Gastroesophageal sphincter (tissue), 4 donors: ENCODE data around the gene DFFB. TPM values are rescaled to one million over a fixed set of nuclear protein-coding genes. Genes with fewer than 3 reads are reported as not detected.

ENCODE experiments used
- ATAC-seq: fragments of 150-250 bp; one replicate; pipeline ENCODE4 v1.9.1; 2016; ENCODE audit warnings: mild to moderate bottlenecking, moderate library complexity
- H3K27ac ChIP-seq, 4 donors: fragments of 200-600 bp; sonication (generic) in 3 of 4; 1 replicate in 3 of 4; 2 replicates in 1 of 4; pipeline ENCODE4 v1.5.1; 2016 to 2019
- H3K27me3 ChIP-seq: fragments of 200-600 bp; sonication (generic); one replicate; pipeline ENCODE4 v1.5.1; 2019
- H3K36me3 ChIP-seq, 2 donors: fragments of 200-600 bp; sonication (generic); one replicate each; pipeline ENCODE4 v1.5.1; 2019; ENCODE audit warnings: control low read depth in 1 of 2
- H3K4me1 ChIP-seq, 3 donors: fragments of 200-600 bp; sonication (generic); 1 replicate in 2 of 3; 2 replicates in 1 of 3; pipeline ENCODE4 v1.5.1; 2016 to 2019; ENCODE audit warnings: control low read depth in 2 of 3
- H3K4me3 ChIP-seq, 2 donors: fragments of 200-600 bp; sonication (generic); one replicate each; pipeline ENCODE4 v1.5.1; 2019; ENCODE audit warnings: mild to moderate bottlenecking in 1 of 2, moderate library complexity in 1 of 2
- H3K9me3 ChIP-seq, 3 donors: fragments of 200-600 bp; sonication (generic); one replicate each; pipeline ENCODE4 v1.5.1; 2017 to 2019; ENCODE audit warnings: control low read depth in 2 of 3
- EP300 ChIP-seq: sonication (generic); formaldehyde crosslinking; IDR thresholded peaks from one replicate; pipeline ENCODE4 v1.6.1; 2017; ENCODE audit warnings: antibody characterized with exemption, mild to moderate bottlenecking
- POLR2A ChIP-seq, 2 donors: fragments of 450-650 bp; IDR thresholded peaks; one replicate each; pipeline ENCODE4 v1.6.1; 2017; ENCODE audit warnings: antibody characterized with exemption in 2 of 2, mild to moderate bottlenecking in 2 of 2, moderate library complexity in 1 of 2
- POLR2AphosphoS5 ChIP-seq: sonication (generic); formaldehyde crosslinking; IDR thresholded peaks from one replicate; pipeline ENCODE4 v1.6.1; 2017; ENCODE audit warnings: antibody characterized with exemption
- WGBS, 2 donors: methylation state at CpG; one replicate each; pipeline ENCODE4 v1.1.5; 2018; ENCODE audit warnings: low coverage in 1 of 2; 5-methylcytosine and 5-hydroxymethylcytosine counted together
- total RNA-seq, 4 donors: library from RNA; depleted of rRNA; stranded (reverse); fragments of >200 nt; gene quantifications; one replicate each; pipeline ENCODE4 v1.1.0, GENCODE V29; 2016
- TF ChIP-seq, protein P1 (sequence below), 4 experiments: fragments of 200-600 bp in 2 of 4; fragments of 450-650 bp in 2 of 4; sonication (generic) in 1 of 4; IDR thresholded peaks; one replicate each; pipeline ENCODE4 v1.5.1; 2017 to 2019; ENCODE audit warnings: antibody characterized with exemption in 4 of 4, mild to moderate bottlenecking in 2 of 4, moderate library complexity in 2 of 4

DFFB gene
- total RNA-seq, 4 donors from 2014 or later = 1.9 to 14.6 (median 7.7) TPM

- Histone ChIP-seq H3K4me1 (no peaks in the 10 kb centered on the region), H3K27ac (no peak overlapping the region), H3K27me3 (no peaks in the 10 kb centered on the region), H3K9me3 (no peaks in the 10 kb centered on the region), H3K36me3 (peaks cover 0 to 97% of the 10 kb centered on the region in 2 donors), H3K4me3 (no peak overlapping the region)
- TF ChIP-seq POLR2AphosphoS5 = no peak
- TF ChIP-seq, protein P1, sequence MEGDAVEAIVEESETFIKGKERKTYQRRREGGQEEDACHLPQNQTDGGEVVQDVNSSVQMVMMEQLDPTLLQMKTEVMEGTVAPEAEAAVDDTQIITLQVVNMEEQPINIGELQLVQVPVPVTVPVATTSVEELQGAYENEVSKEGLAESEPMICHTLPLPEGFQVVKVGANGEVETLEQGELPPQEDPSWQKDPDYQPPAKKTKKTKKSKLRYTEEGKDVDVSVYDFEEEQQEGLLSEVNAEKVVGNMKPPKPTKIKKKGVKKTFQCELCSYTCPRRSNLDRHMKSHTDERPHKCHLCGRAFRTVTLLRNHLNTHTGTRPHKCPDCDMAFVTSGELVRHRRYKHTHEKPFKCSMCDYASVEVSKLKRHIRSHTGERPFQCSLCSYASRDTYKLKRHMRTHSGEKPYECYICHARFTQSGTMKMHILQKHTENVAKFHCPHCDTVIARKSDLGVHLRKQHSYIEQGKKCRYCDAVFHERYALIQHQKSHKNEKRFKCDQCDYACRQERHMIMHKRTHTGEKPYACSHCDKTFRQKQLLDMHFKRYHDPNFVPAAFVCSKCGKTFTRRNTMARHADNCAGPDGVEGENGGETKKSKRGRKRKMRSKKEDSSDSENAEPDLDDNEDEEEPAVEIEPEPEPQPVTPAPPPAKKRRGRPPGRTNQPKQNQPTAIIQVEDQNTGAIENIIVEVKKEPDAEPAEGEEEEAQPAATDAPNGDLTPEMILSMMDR (IDR thresholded peaks at IDR 0.05) = no peak
- no peak for TF ChIP-seq EP300
- TF ChIP-seq POLR2A (IDR thresholded peaks at IDR 0.05) = no peak
- ATAC-seq = no peak
- 34 to 54% methylated on average over 6 to 7 of the region's 10 CpGs for WGBS, 2 donors
These were observed 37.5 kb upstream of the DFFB start for GRCh38 chr1:3819771-3820200.

DNA sequence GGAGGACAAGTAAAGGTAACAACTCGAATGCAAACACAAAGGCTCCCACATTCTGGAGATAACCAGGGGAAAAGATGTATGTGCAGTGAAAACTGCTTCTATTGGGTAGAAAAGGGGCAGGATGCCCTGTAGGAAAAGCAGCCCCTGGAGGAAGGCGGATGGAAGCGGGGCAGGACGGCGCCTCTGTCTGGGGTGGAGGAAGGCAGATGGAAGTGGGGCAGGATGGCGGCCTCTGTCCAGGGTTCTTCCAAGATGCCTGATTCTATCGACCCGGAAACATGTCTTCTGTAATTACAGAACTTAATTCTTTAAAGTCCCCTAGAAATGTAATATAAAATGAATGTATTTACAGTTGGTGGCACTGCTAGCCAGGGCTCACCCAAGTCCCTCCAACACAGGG, 37.0 kb upstream of the DFFB start:
- H3K9me3 ChIP-seq = no peaks in the 10 kb centered on the region
- H3K36me3 ChIP-seq = peaks cover 0 to 97% of the 10 kb centered on the region in 2 donors
- H3K4me3 ChIP-seq = no peak overlapping the region
- WGBS, 2 donors = 85 to 90% methylated on average over 8 of the region's 8 CpGs
- H3K27ac ChIP-seq = no peak overlapping the region
- no peak for ATAC-seq
- H3K4me1 ChIP-seq = no peaks in the 10 kb centered on the region
- TF ChIP-seq POLR2A (IDR thresholded peaks at IDR 0.05) (no peak), POLR2AphosphoS5 (no peak), EP300 (no peak)
- TF ChIP-seq, protein P1 (IDR thresholded peaks at IDR 0.05) = no peak
- no peaks in the 10 kb centered on the region for H3K27me3 ChIP-seq

DNA sequence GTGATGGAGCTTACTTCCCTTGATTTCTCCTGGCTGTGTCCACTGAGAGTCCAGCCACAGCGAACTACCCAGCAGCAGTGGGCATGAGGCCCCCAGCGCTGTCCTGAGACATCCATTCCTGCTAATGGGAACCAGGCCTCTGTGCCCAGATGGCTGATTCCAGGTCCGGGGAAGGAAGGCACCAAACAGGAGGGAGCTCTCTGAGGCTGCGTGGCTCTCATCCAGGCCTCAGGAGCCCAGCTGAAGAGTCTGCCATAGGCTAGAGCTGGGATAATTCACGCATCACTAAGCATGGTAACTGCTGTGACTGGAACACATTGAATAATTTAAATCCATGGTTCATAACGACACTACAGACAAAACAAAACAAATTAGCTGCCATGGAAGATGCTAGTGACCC, 36.3 kb upstream of the DFFB start:
- no peaks in the 10 kb centered on the region for H3K27me3 ChIP-seq
- WGBS, 2 donors = 71 to 83% methylated on average over 2 to 5 of the region's 6 CpGs
- H3K36me3 ChIP-seq = peaks cover 0 to 97% of the 10 kb centered on the region in 2 donors
- no peaks in the 10 kb centered on the region for H3K4me1 ChIP-seq
- no peak overlapping the region for H3K27ac ChIP-seq
- no peaks in the 10 kb centered on the region for H3K9me3 ChIP-seq
- TF ChIP-seq POLR2AphosphoS5 = no peak
- TF ChIP-seq EP300 = no peak
- TF ChIP-seq POLR2A (IDR thresholded peaks at IDR 0.05) = no peak
- TF ChIP-seq, protein P1 (IDR thresholded peaks at IDR 0.05) = no peak
- ATAC-seq = no peak
- no peak overlapping the region for H3K4me3 ChIP-seq

DNA sequence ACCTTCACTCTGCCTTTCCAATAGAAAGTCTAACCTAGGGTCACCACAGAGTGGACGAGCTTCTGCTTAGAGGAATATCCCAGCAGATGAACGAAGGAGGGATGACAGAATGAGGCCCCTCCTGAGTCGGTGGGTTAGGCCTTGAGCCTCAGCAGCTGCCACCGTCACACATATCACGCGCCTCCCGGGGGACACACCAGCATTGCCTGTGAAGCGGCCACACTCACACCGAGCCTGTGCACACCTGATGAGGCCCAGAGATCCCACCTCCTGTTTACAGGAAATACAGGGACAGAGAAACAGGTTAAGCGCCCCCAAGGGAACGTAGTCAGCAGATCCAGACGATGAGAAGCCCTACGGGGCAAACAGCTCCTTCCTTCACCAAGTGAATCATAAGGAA, 35.8 kb upstream of the DFFB start:
- TF ChIP-seq, protein P1 (IDR thresholded peaks at IDR 0.05) = no peak
- TF ChIP-seq POLR2AphosphoS5 = no peak
- TF ChIP-seq POLR2A (IDR thresholded peaks at IDR 0.05) = no peak
- no peak for TF ChIP-seq EP300
- ATAC-seq = no peak
- 59 to 70% methylated on average over 5 to 8 of the region's 13 CpGs for WGBS, 2 donors
- no peak overlapping the region for H3K4me3 ChIP-seq
- peaks cover 0 to 97% of the 10 kb centered on the region in 2 donors for H3K36me3 ChIP-seq
- H3K27ac ChIP-seq = no peak overlapping the region
- no peaks in the 10 kb centered on the region for H3K9me3 ChIP-seq
- H3K4me1 ChIP-seq = no peaks in the 10 kb centered on the region
- no peaks in the 10 kb centered on the region for H3K27me3 ChIP-seq

DNA sequence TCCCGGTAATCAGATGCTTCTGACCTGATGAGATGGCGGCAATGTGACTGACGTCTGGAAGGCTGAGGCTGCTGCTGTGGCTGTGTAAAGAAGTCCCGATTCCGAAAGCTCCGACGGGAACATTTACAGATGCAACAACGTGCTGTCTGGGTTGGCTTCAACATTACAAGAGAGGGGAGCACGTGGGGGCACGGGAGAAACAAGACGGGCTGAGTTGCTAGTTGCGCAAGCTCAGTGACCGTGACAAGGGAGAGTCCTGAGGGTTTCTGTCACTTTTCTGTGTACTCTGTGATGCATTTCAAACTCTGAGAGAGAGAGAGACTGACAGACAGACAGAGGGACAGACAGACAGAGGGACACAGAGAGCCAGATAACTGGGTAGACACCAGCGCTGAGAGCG, 35.4 kb upstream of the DFFB start:
- Histone ChIP-seq H3K9me3 (no peaks in the 10 kb centered on the region), H3K27me3 (no peaks in the 10 kb centered on the region), H3K4me1 (no peaks in the 10 kb centered on the region), H3K4me3 (no peak overlapping the region), H3K36me3 (peaks cover 0 to 97% of the 10 kb centered on the region in 2 donors), H3K27ac (no peak overlapping the region)
- no peak for ATAC-seq
- TF ChIP-seq POLR2A (IDR thresholded peaks at IDR 0.05) = no peak
- TF ChIP-seq, protein P1 (IDR thresholded peaks at IDR 0.05) = no peak
- no peak for TF ChIP-seq EP300
- no peak for TF ChIP-seq POLR2AphosphoS5
- 84 to 89% methylated on average over 14 of the region's 15 CpGs for WGBS, 2 donors
